Thyroid gland (tissue), 4 donors: ENCODE measurements around the gene SLCO2A1. TPM values are rescaled to one million over a fixed set of nuclear protein-coding genes. Genes with fewer than 3 reads are reported as not detected.

ENCODE experiments used
- DNase-seq, 2 donors: peaks; one replicate each; pipeline ENCODE4 v3.0.0-alpha.2; 2019
- H3K27ac ChIP-seq, 3 donors: fragments of 200-600 bp; sonication (generic); 1 replicate in 2 of 3; 2 replicates in 1 of 3; pipeline ENCODE4 v1.5.1; 2016 to 2019; ENCODE audit warnings: mild to moderate bottlenecking in 1 of 3, moderate library complexity in 1 of 3
- H3K27me3 ChIP-seq: fragments of 200-600 bp; sonication (generic); one replicate; pipeline ENCODE4 v1.5.1; 2019
- H3K36me3 ChIP-seq, 2 donors: fragments of 200-600 bp; sonication (generic); one replicate each; pipeline ENCODE4 v1.5.1; 2016 to 2019
- H3K4me1 ChIP-seq, 2 donors: fragments of 200-600 bp; sonication (generic); one replicate each; pipeline ENCODE4 v1.5.1; 2017 to 2019
- H3K4me3 ChIP-seq, 3 donors: fragments of 200-600 bp; sonication (generic); replicated peaks in 1 of 3; 1 replicate in 2 of 3; 2 replicates in 1 of 3; pipeline ENCODE4 v1.5.1; 2016; ENCODE audit warnings: mild to moderate bottlenecking in 1 of 3
- H3K9me3 ChIP-seq: fragments of 200-600 bp; sonication (generic); one replicate; pipeline ENCODE4 v1.5.1; 2017
- CTCF ChIP-seq, 6 experiments: fragments of 200-600 bp in 3 of 6; fragments of 450-650 bp in 3 of 6; sonication (generic) in 3 of 6; IDR thresholded peaks; one replicate each; pipeline ENCODE4 v1.5.1; 2016 to 2019; ENCODE audit warnings: antibody characterized with exemption in 6 of 6, mild to moderate bottlenecking in 2 of 6, inconsistent platforms in 1 of 6, moderate library complexity in 1 of 6
- POLR2A ChIP-seq, 2 donors: fragments of 450-650 bp; IDR thresholded peaks; one replicate each; pipeline ENCODE4 v1.6.1; 2017; ENCODE audit warnings: antibody characterized with exemption in 2 of 2, mild to moderate bottlenecking in 2 of 2, moderate library complexity in 1 of 2
- WGBS, 2 donors: methylation state at CpG; one replicate each; pipeline ENCODE4 v1.1.5; 2017; 5-methylcytosine and 5-hydroxymethylcytosine counted together
- intact Hi-C: fragments of 100-400 bp; cut with DNase I; formaldehyde crosslinking; loops from one replicate; pipeline ENCODE4 v1.15.1; 2023
- total RNA-seq, 4 donors: library from RNA; depleted of rRNA; stranded (reverse); fragments of >200 nt; gene quantifications; one replicate each; pipeline ENCODE4 v1.2.3, GENCODE V29; 2016

Gene SLCO2A1
- total RNA-seq, 4 donors from 2014 or later, result 26.0 to 76.6 (median 41.0) TPM

GRCh38 chr3:133970339-133970738 is 59.4 kb downstream of the SLCO2A1 start:
- Histone ChIP-seq H3K27ac (no peak overlapping the region), H3K27me3 (no peaks in the 10 kb centered on the region), H3K4me1 (no peaks in the 10 kb centered on the region), H3K36me3 (peaks cover 0 to 7% of the 10 kb centered on the region in 2 donors), H3K4me3 (no peak overlapping the region), H3K9me3 (no peaks in the 10 kb centered on the region)
- intact Hi-C loops, result no loop called here
- TF ChIP-seq CTCF (IDR thresholded peaks at IDR 0.05) (no peak), POLR2A (IDR thresholded peaks at IDR 0.05) (no peak)
- WGBS, 2 donors, result 93 to 94% methylated on average over 5 of the region's 5 CpGs
- no peak for DNase-seq

GRCh38 chr3:133967992-133968892 is 61.5 kb downstream of the SLCO2A1 start:
- DNase-seq, result no peak
- H3K36me3 ChIP-seq, result peaks cover 0 to 5% of the 10 kb centered on the region in 2 donors
- H3K4me3 ChIP-seq, result no peak overlapping the region
- intact Hi-C loops, result no loop called here
- H3K9me3 ChIP-seq, result no peaks in the 10 kb centered on the region
- no peak for TF ChIP-seq CTCF (IDR thresholded peaks at IDR 0.05)
- no peak for TF ChIP-seq POLR2A (IDR thresholded peaks at IDR 0.05)
- WGBS, 2 donors, result 75 to 86% methylated on average over 15 of the region's 15 CpGs
- H3K27me3 ChIP-seq, result no peaks in the 10 kb centered on the region
- no peaks in the 10 kb centered on the region for H3K4me1 ChIP-seq
- H3K27ac ChIP-seq, result no peak overlapping the region

GRCh38 chr3:133966954-133967353 is 62.8 kb downstream of the SLCO2A1 start:
- Histone ChIP-seq H3K36me3 (peaks cover 0 to 2% of the 10 kb centered on the region in 2 donors), H3K4me1 (no peaks in the 10 kb centered on the region), H3K27ac (no peak overlapping the region), H3K9me3 (no peaks in the 10 kb centered on the region), H3K27me3 (no peaks in the 10 kb centered on the region), H3K4me3 (no peak overlapping the region)
- TF ChIP-seq POLR2A (IDR thresholded peaks at IDR 0.05), result no peak
- TF ChIP-seq CTCF (IDR thresholded peaks at IDR 0.05), result no peak
- WGBS, 2 donors, result 92 to 94% methylated on average over 4 of the region's 4 CpGs
- intact Hi-C loops, result no loop called here
- DNase-seq, result no peak

GRCh38 chr3:133965906-133966305 is 63.8 kb downstream of the SLCO2A1 start:
- no peak for TF ChIP-seq POLR2A (IDR thresholded peaks at IDR 0.05)
- no peak for TF ChIP-seq CTCF (IDR thresholded peaks at IDR 0.05)
- no peaks in the 10 kb centered on the region for H3K9me3 ChIP-seq
- H3K4me1 ChIP-seq, result no peaks in the 10 kb centered on the region
- H3K27ac ChIP-seq, result no peak overlapping the region
- intact Hi-C loops, result no loop called here
- DNase-seq, result no peak
- H3K27me3 ChIP-seq, result no peaks in the 10 kb centered on the region
- WGBS, 2 donors, result 77 to 78% methylated on average over 4 of the region's 4 CpGs
- H3K4me3 ChIP-seq, result no peak overlapping the region
- peaks cover 0 to under 1% of the 10 kb centered on the region in 2 donors for H3K36me3 ChIP-seq

GRCh38 chr3:133965013-133965570 is 64.6 kb downstream of the SLCO2A1 start:
- Histone ChIP-seq H3K27me3 (no peaks in the 10 kb centered on the region), H3K27ac (no peak overlapping the region), H3K4me3 (no peak overlapping the region), H3K36me3 (no peaks in the 10 kb centered on the region), H3K9me3 (no peaks in the 10 kb centered on the region), H3K4me1 (no peaks in the 10 kb centered on the region)
- intact Hi-C loops, result no loop called here
- no peak for DNase-seq
- TF ChIP-seq CTCF (IDR thresholded peaks at IDR 0.05) (no peak), POLR2A (IDR thresholded peaks at IDR 0.05) (no peak)
- 80 to 88% methylated on average over 12 of the region's 12 CpGs for WGBS, 2 donors
